IMR-90 (cell line): Measurements from ENCODE around the gene CIAO3.

Experiments
- CEBPB ChIP-seq: IDR thresholded peaks from 2 replicates; pipeline ENCODE4 v1.6.1; 2012; ENCODE audit warnings: low read depth, low read length, improper control_type of control experiment
- CTCF ChIP-seq: conservative IDR thresholded peaks from 2 replicates; pipeline ENCODE4 v1.5.1; 2012; ENCODE audit warnings: mild to moderate bottlenecking, low read depth, low read length, improper control_type of control experiment
- ELK1 ChIP-seq: fragments of 150-350 bp; IDR thresholded peaks from 2 replicates; pipeline ENCODE4 v1.6.1; 2016; ENCODE audit warnings: low read depth, mild to moderate bottlenecking, low read length, moderate library complexity, borderline replicate concordance
- FOS ChIP-seq: fragments of 150-350 bp; IDR thresholded peaks from 2 replicates; pipeline ENCODE4 v1.6.1; 2016; ENCODE audit warnings: low read depth, low read length
- MAZ ChIP-seq: IDR thresholded peaks from 2 replicates; pipeline ENCODE4 v1.6.1; 2012; ENCODE audit warnings: low read depth, mild to moderate bottlenecking, low read length, improper control_type of control experiment, moderate library complexity, borderline replicate concordance
- MXI1 ChIP-seq: IDR thresholded peaks from 2 replicates; pipeline ENCODE4 v1.6.1; 2012; ENCODE audit warnings: low read depth, mild to moderate bottlenecking, low read length, moderate library complexity, borderline replicate concordance
- POLR2A ChIP-seq: IDR thresholded peaks from 2 replicates; pipeline ENCODE4 v1.6.1; 2012; ENCODE audit warnings: mild to moderate bottlenecking, low read depth, low read length
- RAD21 ChIP-seq: IDR thresholded peaks from 2 replicates; pipeline ENCODE4 v1.6.1; 2012; ENCODE audit warnings: low read length, improper control_type of control experiment
- RCOR1 ChIP-seq: IDR thresholded peaks from 2 replicates; pipeline ENCODE4 v1.6.1; 2012; ENCODE audit warnings: mild to moderate bottlenecking, low read length, improper control_type of control experiment; ENCODE audit not compliant: insufficient replicate concordance
- SMC3 ChIP-seq: fragments of 150-350 bp; IDR thresholded peaks from 2 replicates; pipeline ENCODE4 v1.6.1; 2016; ENCODE audit warnings: low read depth, mild to moderate bottlenecking, antibody characterized with exemption, low read length, moderate library complexity
- USF2 ChIP-seq: fragments of 150-350 bp; IDR thresholded peaks from 2 replicates; pipeline ENCODE4 v1.6.1; 2017; ENCODE audit warnings: mild to moderate bottlenecking, antibody characterized with exemption, low read length, low read depth

GRCh38 chr16:769934-770333 lies 29.1 kb upstream of the CIAO3 start:
- TF ChIP-seq CTCF (no peak), SMC3 (no peak), USF2 (no peak), RAD21 (no peak), MAZ (no peak), FOS (no peak), CEBPB (no peak), POLR2A (no peak), RCOR1 (no peak), MXI1 (no peak), ELK1 (no peak)
